Activated CD8-positive, alpha-beta T cell treated with anti-CD3 and anti-CD28 coated beads for 36 hours (primary cell): ENCODE results near the gene KCNQ1OT1. TPM values are rescaled to one million over a fixed set of nuclear protein-coding genes. Genes with fewer than 3 reads are reported as not detected.

Experiments used
- ATAC-seq: fragments of 200-7000 bp; cut with Tn5 transposase; one replicate; pipeline ENCODE4 v1.10.0; 2021; ENCODE audit warnings: mild to moderate bottlenecking, moderate library complexity
- CTCF ChIA-PET: fragments of 350-600 bp; sonication (Branson Sonifier 250); formaldehyde crosslinking; loops from one replicate; lab custom pipeline; 2021; ENCODE audit warnings: antibody characterized with exemption; lab: Charles Lee
- POLR2A ChIA-PET: fragments of 350-600 bp; sonication (Branson Sonifier 250); formaldehyde crosslinking; loops from one replicate; lab custom pipeline; 2021; ENCODE audit warnings: antibody characterized with exemption; lab: Charles Lee
- DNase-seq: peaks from one replicate; pipeline ENCODE4 v3.0.0-alpha.2; 2020
- H3K27ac Mint-ChIP-seq: one replicate; pipeline ENCODE4 v1.8.0; 2021; ENCODE audit warnings: mild to moderate bottlenecking, mixed read lengths
- H3K27me3 Mint-ChIP-seq: one replicate; pipeline ENCODE4 v1.8.0; 2021; ENCODE audit warnings: mixed read lengths
- H3K36me3 Mint-ChIP-seq: one replicate; pipeline ENCODE4 v1.8.0; 2021; ENCODE audit warnings: low read depth, mixed read lengths
- H3K4me1 Mint-ChIP-seq: one replicate; pipeline ENCODE4 v1.8.0; 2021; ENCODE audit warnings: low read depth, mixed read lengths
- H3K4me3 Mint-ChIP-seq: one replicate; pipeline ENCODE4 v1.8.0; 2021; ENCODE audit warnings: mild to moderate bottlenecking, moderate library complexity, mixed read lengths
- H3K9me3 Mint-ChIP-seq: one replicate; pipeline ENCODE4 v1.8.0; 2021; ENCODE audit warnings: mixed read lengths
- CTCF ChIP-seq: fragments of 200-600 bp; IDR thresholded peaks from one replicate; pipeline ENCODE4 v1.8.0; 2022; ENCODE audit warnings: antibody characterized with exemption, mild to moderate bottlenecking
- intact Hi-C: fragments of 100-400 bp; cut with micrococcal nuclease; formaldehyde crosslinking; loops from one replicate; pipeline ENCODE4 v1.10.0; 2022
- total RNA-seq, 2 experiments: library from RNA; stranded (reverse); gene quantifications; one replicate each; pipeline ENCODE4 v1.2.3, GENCODE V29; 2021

Gene KCNQ1OT1
- total RNA-seq, 2 experiments from 2014 or later = 0.22 to 0.23 TPM

GRCh38 chr11:2582946-2583604 lies 116.7 kb downstream of the KCNQ1OT1 start:
- H3K4me1 Mint-ChIP-seq = no peaks in the 10 kb centered on the region
- intact Hi-C loops = no loop called here
- ChIA-PET POLR2A (no interaction called here), CTCF (no interaction called here)
- DNase-seq (no peak), ATAC-seq (no peak)
- H3K27ac Mint-ChIP-seq = no peak overlapping the region
- H3K36me3 Mint-ChIP-seq = no peaks in the 10 kb centered on the region
- no peaks in the 10 kb centered on the region for H3K27me3 Mint-ChIP-seq
- no peak for TF ChIP-seq CTCF
- H3K9me3 Mint-ChIP-seq = no peaks in the 10 kb centered on the region
- no peak overlapping the region for H3K4me3 Mint-ChIP-seq

GRCh38 chr11:2582351-2582945 lies 117.3 kb downstream of the KCNQ1OT1 start:
- no peaks in the 10 kb centered on the region for H3K9me3 Mint-ChIP-seq
- POLR2A ChIA-PET = no interaction called here
- H3K36me3 Mint-ChIP-seq = no peaks in the 10 kb centered on the region
- DNase-seq = no peak
- H3K27me3 Mint-ChIP-seq = no peaks in the 10 kb centered on the region
- no peak for ATAC-seq
- TF ChIP-seq CTCF = no peak
- intact Hi-C loops = no loop called here
- H3K4me3 Mint-ChIP-seq = no peak overlapping the region
- no peak overlapping the region for H3K27ac Mint-ChIP-seq
- CTCF ChIA-PET = no interaction called here
- no peaks in the 10 kb centered on the region for H3K4me1 Mint-ChIP-seq

GRCh38 chr11:2581931-2582350 lies 117.9 kb downstream of the KCNQ1OT1 start:
- no peak for ATAC-seq
- no peak for TF ChIP-seq CTCF
- ChIA-PET CTCF (no interaction called here), POLR2A (no interaction called here)
- DNase-seq = no peak
- intact Hi-C loops = no loop called here
- Mint-ChIP-seq H3K36me3 (no peaks in the 10 kb centered on the region), H3K9me3 (no peaks in the 10 kb centered on the region), H3K4me3 (no peak overlapping the region), H3K27ac (no peak overlapping the region), H3K4me1 (no peaks in the 10 kb centered on the region), H3K27me3 (no peaks in the 10 kb centered on the region)

- Mint-ChIP-seq H3K4me1 (no peaks in the 10 kb centered on the region), H3K4me3 (no peak overlapping the region), H3K9me3 (no peaks in the 10 kb centered on the region), H3K36me3 (no peaks in the 10 kb centered on the region), H3K27me3 (no peaks in the 10 kb centered on the region), H3K27ac (no peak overlapping the region)
- ChIA-PET POLR2A (no interaction called here), CTCF (no interaction called here)
- no peak for ATAC-seq
- no peak for TF ChIP-seq CTCF
- no peak for DNase-seq
- intact Hi-C loops = no loop called here
Observed at GRCh38 chr11:2581151-2581930, 118.5 kb downstream of the KCNQ1OT1 start.

GRCh38 chr11:2580571-2581001 lies 119.2 kb downstream of the KCNQ1OT1 start:
- Mint-ChIP-seq H3K27ac (no peak overlapping the region), H3K9me3 (no peaks in the 10 kb centered on the region), H3K27me3 (no peaks in the 10 kb centered on the region), H3K4me3 (no peak overlapping the region), H3K4me1 (no peaks in the 10 kb centered on the region), H3K36me3 (no peaks in the 10 kb centered on the region)
- DNase-seq (no peak), ATAC-seq (no peak)
- intact Hi-C loops = no loop called here
- ChIA-PET POLR2A (no interaction called here), CTCF (no interaction called here)
- TF ChIP-seq CTCF = no peak
